K562 (cell line): ENCODE results near the gene TBC1D10A. TPM values are rescaled to one million over a fixed set of nuclear protein-coding genes. Genes with fewer than 3 reads are reported as not detected.

Source experiments
- ATAC-seq: fragments of 200-7000 bp; cut with Tn5 transposase; 3 replicates; pipeline ENCODE4 v1.9.1; 2020; ENCODE audit warnings: moderate library complexity
- BruUV-seq: library from RNA; stranded (reverse); fragments of 400-500 nt; replicated peaks from 2 replicates; lab custom pipeline; 2021; lab: Mats Ljungman, UMichigan
- CTCF ChIA-PET: fragments of 300-600 bp; formaldehyde crosslinking; extraction: SDS; loops from one replicate; lab custom pipeline; 2021; ENCODE audit warnings: low intra/inter-chr PET ratio; lab: Yijun Ruan, JAX
- POLR2A ChIA-PET: fragments of 300-600, 350-650 bp; sonication (Branson Sonifier 250); formaldehyde crosslinking; extraction: SDS; loops from one replicate; lab custom pipeline; 2021; ENCODE audit warnings: antibody characterized with exemption, inconsistent platforms; lab: Yijun Ruan, JAX
- DNase-seq, 4 experiments: peaks; one replicate each; pipeline versions ENCODE4 v3.0.0 to v3.0.0-alpha.2; 2011 to 2018; ENCODE audit warnings: low spot score in 3 of 4, mixed read lengths in 3 of 4; ENCODE audit errors: extremely low read depth in 1 of 4
- FAIRE-seq: peaks from 2 replicates; lab custom pipeline; 2011; peaks lifted over from hg19 to GRCh38; lab: Jason Lieb, UNC
- H2AFZ ChIP-seq: 2 replicates; pipeline ENCODE4 v1.6.0; 2011; ENCODE audit warnings: low read depth, low read length, control low read depth, inconsistent platforms
- H3K27ac ChIP-seq: fragments of 200-600 bp; 3 replicates; pipeline ENCODE4 v1.8.0; 2011; ENCODE audit warnings: low read depth, mild to moderate bottlenecking, control low read depth, inconsistent platforms, low read length, moderate library complexity, mixed read lengths; ENCODE audit errors: extremely low read depth
- H3K27me3 ChIP-seq, 2 experiments: fragments of 300-600 bp in 1 of 2; 2 replicates in 1 of 2; 3 replicates in 1 of 2; pipeline versions ENCODE4 v1.6.0 to v1.8.0; 2011; ENCODE audit warnings: inconsistent platforms in 2 of 2, low read length in 2 of 2, mild to moderate bottlenecking in 1 of 2, mixed read lengths in 1 of 2, moderate library complexity in 1 of 2; ENCODE audit not compliant: control insufficient read depth in 2 of 2, insufficient read depth in 2 of 2
- H3K36me3 ChIP-seq: fragments of 300-600 bp; 3 replicates; pipeline ENCODE4 v1.8.0; 2011; ENCODE audit warnings: mild to moderate bottlenecking, low read length, inconsistent platforms; ENCODE audit not compliant: control insufficient read depth, insufficient read depth
- H3K4me1 ChIP-seq, 2 experiments: fragments of 200-600 bp in 1 of 2; replicated peaks in 1 of 2; 2 replicates in 1 of 2; 3 replicates in 1 of 2; pipeline versions ENCODE4 v1.5.1 to v1.8.0; 2011; ENCODE audit warnings: inconsistent platforms in 2 of 2, low read length in 2 of 2, mild to moderate bottlenecking in 1 of 2, mixed read lengths in 1 of 2, moderate library complexity in 1 of 2; ENCODE audit not compliant: control insufficient read depth in 2 of 2, insufficient read depth in 2 of 2
- H3K4me2 ChIP-seq: 2 replicates; pipeline ENCODE4 v1.6.1; 2011; ENCODE audit warnings: low read length, control low read depth, inconsistent platforms, mixed read lengths; ENCODE audit not compliant: insufficient read depth
- H3K4me3 ChIP-seq: fragments of 200-600 bp; sonication (generic), shearing (Covaris generic); 2 replicates; pipeline ENCODE4 v1.5.1; 2016; ENCODE audit warnings: control low read depth, inconsistent platforms
- H3K79me2 ChIP-seq: fragments of 200-600 bp; 3 replicates; pipeline ENCODE4 v1.8.0; 2011; ENCODE audit warnings: low read length, inconsistent platforms; ENCODE audit not compliant: control insufficient read depth, insufficient read depth
- H3K9ac ChIP-seq, 2 experiments: 2 replicates each; pipeline versions ENCODE4 v1.6.0 to v1.6.1; 2011; ENCODE audit warnings: low read depth in 2 of 2, low read length in 2 of 2, control low read depth in 1 of 2, inconsistent platforms in 1 of 2, mild to moderate bottlenecking in 1 of 2, mixed read lengths in 1 of 2; ENCODE audit not compliant: insufficient read depth in 1 of 2
- H3K9me1 ChIP-seq: one replicate; pipeline ENCODE4 v1.6.0; 2011; ENCODE audit warnings: inconsistent platforms, mild to moderate bottlenecking, low read length, moderate library complexity; ENCODE audit not compliant: control insufficient read depth, insufficient read depth
- H3K9me3 ChIP-seq: replicated peaks from 2 replicates; pipeline ENCODE4 v1.5.1; 2011; ENCODE audit warnings: low read depth, low read length, inconsistent platforms; ENCODE audit not compliant: control insufficient read depth, insufficient read depth
- H4K20me1 ChIP-seq: replicated peaks from 2 replicates; pipeline ENCODE4 v1.6.1; 2011; ENCODE audit warnings: low read length, inconsistent platforms, mixed read lengths; ENCODE audit not compliant: control insufficient read depth, insufficient read depth
- GTF2A2 ChIP-seq: IDR thresholded peaks from 2 replicates; pipeline ENCODE4 v1.6.1; 2016; ENCODE audit warnings: mild to moderate bottlenecking, missing genetic modification characterization, missing compliant biosample characterization
- POLR2G ChIP-seq: fragments of 200-400 bp; formaldehyde crosslinking; IDR thresholded peaks from 2 replicates; pipeline ENCODE4 v1.6.1; 2017; ENCODE audit warnings: low read depth, mild to moderate bottlenecking, antibody characterized with exemption, low read length, moderate library complexity
- VEZF1 ChIP-seq: fragments of 200-800 bp; sonication (Bioruptor generic); IDR thresholded peaks from 2 replicates; pipeline ENCODE4 v1.6.1; 2017; ENCODE audit warnings: missing genetic modification characterization, missing compliant biosample characterization
- ZNF507 ChIP-seq: conservative IDR thresholded peaks from 2 replicates; pipeline ENCODE4 v1.6.1; 2017; ENCODE audit warnings: missing genetic modification characterization, missing compliant biosample characterization
- ZNF551 ChIP-seq: fragments of 250-450 bp; sonication (Bioruptor Pico); IDR thresholded peaks from 2 replicates; pipeline ENCODE4 v1.5.0; 2021; ENCODE audit warnings: mild to moderate bottlenecking, moderate library complexity
- WGBS: fragments of 100-300 bp; shearing (Covaris generic); methylation state at CpG from one replicate; pipeline ENCODE4 v1.1.6; 2016; ENCODE audit warnings: low coverage, mixed read lengths; ENCODE audit not compliant: insufficient coverage; ENCODE audit errors: missing lambda C conversion rate; 5-methylcytosine and 5-hydroxymethylcytosine counted together
- in situ Hi-C: fragments of 300-500 bp; cut with MboI; formaldehyde crosslinking; loops from 4 replicates; pipeline ENCODE4 v1.15.0; 2018; ENCODE audit warnings: inconsistent platforms, mixed read lengths
- intact Hi-C: fragments of 100-400 bp; cut with micrococcal nuclease; formaldehyde crosslinking; loops from 2 replicates; pipeline ENCODE4 v1.14.2; 2022
- polyA plus RNA-seq, 8 experiments: library from polyadenylated mRNA; depleted of rRNA in 4 of 8; stranded (reverse) in 5 of 8; unstranded in 3 of 8; fragments of >200 nt; fragmentation: Nextera tagmentation in 2 of 8; fragmentation: Illumina TruSeq in 1 of 8; extraction: Ambion mirVana in 2 of 8; extraction: Trizol in 1 of 8; gene quantifications; 2 replicates each; pipeline versions ENCODE4 v1.2.1 to v1.2.3, GENCODE V29; 2011 to 2014; ENCODE audit warnings: inconsistent platforms in 1 of 8, missing spikeins in 1 of 8
- total RNA-seq, 7 experiments: library from RNA; depleted of rRNA in 6 of 7; stranded (reverse); fragments of >200 nt in 6 of 7; fragmentation: Illumina TruSeq in 2 of 7; extraction: Trizol in 2 of 7; gene quantifications; 2 replicates each; pipeline versions ENCODE4 v1.2.1 to v1.2.3, GENCODE V29; 2011 to 2021; ENCODE audit warnings: low replicate concordance in 1 of 7
- TF ChIP-seq, protein P1 (sequence below): fragments of 250-450 bp; sonication (Bioruptor Pico); IDR thresholded peaks from 2 replicates; pipeline ENCODE4 v1.8.0; 2022; ENCODE audit warnings: moderate library complexity, mild to moderate bottlenecking, inconsistent platforms

Gene TBC1D10A
- total and polyA plus RNA-seq, 9 of the 15 experiments (the other 6 are each of a cell fraction or from before 2014, with no cell fraction given): 0.13 to 10.4 (median 4.6) TPM

DNA sequence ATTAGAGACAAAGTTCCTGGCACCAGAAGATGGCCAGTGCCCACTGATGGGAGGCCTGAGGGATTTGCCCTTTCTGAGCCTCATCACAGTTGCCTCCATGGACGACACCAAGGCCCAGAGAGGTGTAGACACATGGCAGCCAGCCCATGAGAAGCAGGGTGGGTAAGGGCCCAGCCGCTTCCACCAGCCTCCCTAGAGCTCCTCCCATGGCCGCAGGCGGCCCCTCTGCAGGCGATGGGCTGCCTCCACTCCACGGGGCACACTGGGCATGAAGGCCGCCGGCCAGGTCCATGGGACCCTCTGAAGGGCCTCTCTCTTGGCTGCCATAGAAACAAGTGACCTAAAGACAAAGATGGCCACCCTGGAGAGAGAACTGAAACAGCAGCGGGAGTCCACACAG, 44.6 kb upstream of the TBC1D10A start (continued):
- TF ChIP-seq VEZF1 (CRISPR knock-in tag) (no peak), ZNF507 (no peak), ZNF551 (no peak)

- no peak overlapping the region for H3K4me2 ChIP-seq
- CTCF ChIA-PET: no interaction called here
- H2AFZ ChIP-seq: no peak overlapping the region
- H3K9ac ChIP-seq: peak overlapping the region in 1 of 2 experiments; percentile 26; a peak in 1 of 4 replicates
- intact Hi-C loops (no loop called here), in situ Hi-C loops (no loop called here)
- no peaks in the 10 kb centered on the region for H3K79me2 ChIP-seq
- no TSS peak for BruUV-seq
- TF ChIP-seq, protein P1, sequence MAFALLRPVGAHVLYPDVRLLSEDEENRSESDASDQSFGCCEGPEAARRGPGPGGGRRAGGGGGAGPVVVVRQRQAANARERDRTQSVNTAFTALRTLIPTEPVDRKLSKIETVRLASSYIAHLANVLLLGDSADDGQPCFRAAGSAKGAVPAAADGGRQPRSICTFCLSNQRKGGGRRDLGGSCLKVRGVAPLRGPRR: no peak
- no peak for TF ChIP-seq GTF2A2 (tag)
- TF ChIP-seq POLR2G: peak; percentile 35
- no peaks in the 10 kb centered on the region; a peak in 1 of 5 replicates for H3K27me3 ChIP-seq
- FAIRE-seq (no peak), ATAC-seq (no peak), DNase-seq (no peak)
- no peaks in the 10 kb centered on the region for H3K36me3 ChIP-seq
- H3K4me3 ChIP-seq: no peak overlapping the region
- no peaks in the 10 kb centered on the region for H3K9me3 ChIP-seq
- no peaks in the 10 kb centered on the region for H4K20me1 ChIP-seq
- H3K4me1 ChIP-seq: peaks cover 0 to 17% of the 10 kb centered on the region in 2 experiments; a peak in 2 of 5 replicates
- no peaks in the 10 kb centered on the region for H3K9me1 ChIP-seq
- no peak overlapping the region for H3K27ac ChIP-seq
- 14% methylated on average over 10 of the region's 19 CpGs for WGBS
- POLR2A ChIA-PET: interaction anchor here (0.6 kb wide), 1 partner anchor 149 kb away, joined by 4 read pairs; no protein-coding TSS in a partner anchor
These were observed 44.0 kb upstream of the TBC1D10A start for GRCh38 chr22:30370641-30371230.
